Mucosa of descending colon (tissue), 3 donors: ENCODE data around the gene RNF123. TPM values are rescaled to one million over a fixed set of nuclear protein-coding genes. Genes with fewer than 3 reads are reported as not detected.
"Not testable (repeated sequence)": the region's sequence is repeated elsewhere in the genome, so short reads cannot be mapped to it uniquely, and the experiment has no call there.

Experiments used
- ATAC-seq: fragments of 200-7000 bp; cut with Tn5 transposase; one replicate; pipeline ENCODE4 v1.9.1; 2020; ENCODE audit warnings: mild to moderate bottlenecking, moderate library complexity
- DNase-seq, 3 donors: peaks; one replicate each; pipeline ENCODE4 v3.0.0-alpha.2; 2020
- H3K36me3 ChIP-seq: fragments of 200-600 bp; one replicate; pipeline ENCODE4 v1.8.0; 2021; ENCODE audit warnings: low read depth, mild to moderate bottlenecking
- H3K4me1 ChIP-seq: fragments of 200-600 bp; one replicate; pipeline ENCODE4 v1.8.0; 2021; ENCODE audit warnings: low read depth, mild to moderate bottlenecking
- H3K4me3 ChIP-seq: fragments of 200-600 bp; one replicate; pipeline ENCODE4 v1.8.0; 2021; ENCODE audit warnings: mild to moderate bottlenecking
- H3K9me3 ChIP-seq: fragments of 200-600 bp; one replicate; pipeline ENCODE4 v1.8.0; 2021; ENCODE audit warnings: mild to moderate bottlenecking
- CTCF ChIP-seq: fragments of 200-600 bp; IDR thresholded peaks from one replicate; pipeline ENCODE4 v1.8.0; 2022; ENCODE audit warnings: antibody characterized with exemption, mild to moderate bottlenecking
- intact Hi-C, 2 donors: fragments of 100-400 bp; cut with DNase I in 1 of 2; cut with micrococcal nuclease in 1 of 2; formaldehyde crosslinking; loops; one replicate each; pipeline versions ENCODE4 v1.11.0 to v1.11.1; 2022; cut with DNase I, micrococcal nuclease
- total RNA-seq, 3 donors: library from RNA; stranded (reverse); fragmentation: NEBNext Ultra II Directional in 2 of 3; extraction: Animal tissue kit (Norgen Biotek cat#: 25700) in 2 of 3; gene quantifications; one replicate each; pipeline versions ENCODE4 v1.2.1 to v1.2.4, GENCODE V29; 2021 to 2023
- donor health status: DM: no; HTN: no; CAD: no; lungs with moderate emphysema.
- donor health status: DM: no; HTN: no; CAD: no.
- donor health status: DM: no; HTN: yes; CAD: no.

The RNF123 gene
- total RNA-seq, 3 donors from 2014 or later = 45.5 to 58.1 (median 51.0) TPM

GRCh38 chr3:49695350-49696015 lies 6.1 kb downstream of the RNF123 start:
- intact Hi-C loops = not testable (repeated sequence)

DNA sequence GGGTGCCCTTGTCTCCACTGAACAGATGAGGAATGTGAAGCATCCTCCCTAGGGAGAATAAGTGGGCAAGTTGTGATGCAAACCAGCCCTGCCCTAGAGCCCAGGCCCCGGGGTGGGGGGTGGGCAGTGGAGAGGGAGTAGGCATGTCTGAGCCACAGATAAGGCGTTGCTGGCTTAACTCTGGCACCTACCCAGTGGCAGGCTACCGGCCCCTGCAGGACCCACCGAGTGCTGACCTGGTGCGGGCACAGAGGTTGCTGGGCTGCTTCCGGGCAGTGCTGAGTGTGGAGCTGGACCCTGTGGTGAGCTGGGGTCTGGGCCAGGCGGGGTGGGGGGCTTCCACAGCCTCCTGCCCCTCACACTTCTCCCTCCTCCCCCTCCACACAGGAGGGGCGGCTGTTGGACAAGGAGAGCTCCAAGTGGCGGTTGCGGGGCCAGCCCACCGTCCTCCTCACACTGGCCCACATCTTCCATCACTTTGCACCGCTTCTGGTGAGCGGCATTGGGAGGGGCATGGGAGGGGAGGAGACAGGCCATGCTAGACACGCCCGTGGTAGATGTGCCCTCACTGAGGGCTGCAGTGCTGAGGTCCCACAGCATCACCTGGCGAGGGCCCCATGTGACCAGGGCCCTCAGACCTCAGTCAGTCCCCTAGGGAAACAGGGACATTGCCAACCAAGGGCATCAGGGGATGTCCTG lies 10.1 kb downstream of the RNF123 start:
- ATAC-seq = no peak
- no peak for TF ChIP-seq CTCF
- DNase-seq = no peak
- H3K9me3 ChIP-seq = no peaks in the 10 kb centered on the region
- no peak overlapping the region for H3K4me3 ChIP-seq
- H3K4me1 ChIP-seq = no peaks in the 10 kb centered on the region
- intact Hi-C loops = no loop called here
- no peaks in the 10 kb centered on the region for H3K36me3 ChIP-seq

More at GRCh38 chr3:49695350-49696015, 6.1 kb downstream of the RNF123 start:
- DNase-seq = peak in 1 of 3 donors; percentile 2
- not testable (repeated sequence) for H3K4me3 ChIP-seq, H3K36me3 ChIP-seq, H3K9me3 ChIP-seq, ATAC-seq
- peaks cover 11% of the 10 kb centered on the region for H3K4me1 ChIP-seq

DNA sequence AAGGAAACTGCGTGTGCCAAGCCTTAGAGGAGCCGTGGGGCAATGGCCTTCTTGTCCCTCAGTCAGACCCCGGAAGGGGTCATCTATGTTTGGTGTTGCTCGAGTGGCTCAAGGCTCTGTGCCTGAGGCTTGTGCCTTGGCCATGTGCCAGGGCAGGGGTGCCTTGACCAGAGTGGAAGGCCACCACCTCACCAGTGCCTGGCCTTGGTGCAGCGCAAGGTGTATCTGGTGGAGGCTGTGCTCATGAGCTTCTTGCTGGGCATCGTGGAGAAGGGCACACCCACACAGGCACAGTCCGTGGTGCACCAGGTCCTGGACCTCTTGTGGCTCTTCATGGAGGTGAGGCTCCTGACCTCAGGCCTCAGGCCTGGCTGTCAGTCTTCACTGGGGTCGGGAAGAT lies 10.7 kb downstream of the RNF123 start:
- DNase-seq = no peak
- Histone ChIP-seq H3K9me3 (no peaks in the 10 kb centered on the region), H3K4me3 (no peak overlapping the region), H3K36me3 (no peaks in the 10 kb centered on the region), H3K4me1 (no peaks in the 10 kb centered on the region)
- no peak for ATAC-seq
- TF ChIP-seq CTCF = no peak
- intact Hi-C loops = no loop called here

DNA sequence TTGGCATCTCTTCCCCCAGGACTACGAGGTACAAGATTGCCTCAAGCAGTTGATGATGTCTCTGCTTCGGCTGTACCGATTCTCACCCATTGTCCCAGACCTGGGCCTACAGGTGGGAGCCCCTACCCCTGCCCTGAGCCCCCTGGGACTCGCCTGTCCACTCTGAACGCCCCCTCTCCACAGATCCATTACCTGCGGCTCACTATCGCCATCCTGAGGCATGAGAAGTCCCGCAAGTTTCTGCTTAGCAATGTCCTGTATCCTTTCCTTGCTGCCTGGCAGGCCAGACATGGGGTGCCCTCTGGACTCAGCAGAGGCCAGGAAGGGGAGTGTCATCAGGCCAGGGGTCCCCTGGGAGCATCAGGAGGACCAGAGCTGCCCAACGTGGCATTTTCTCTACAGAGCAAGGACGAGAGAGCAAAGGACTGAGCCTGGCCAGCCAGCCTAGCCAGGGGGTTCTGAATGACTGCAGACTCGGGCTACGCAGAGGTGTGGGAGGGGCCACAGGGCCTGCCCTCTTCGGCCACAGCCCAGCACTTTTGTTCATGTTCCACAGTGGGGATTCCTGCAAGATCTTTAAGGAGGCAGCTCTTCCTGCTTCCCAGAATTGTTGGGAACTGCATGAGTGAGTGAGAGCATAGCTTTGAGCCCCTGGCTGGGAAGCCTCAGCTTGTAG lies 11.2 kb downstream of the RNF123 start:
- ATAC-seq = no peak

GRCh38 chr3:49701388-49702077 lies 12.2 kb downstream of the RNF123 start:
- ATAC-seq (no peak), DNase-seq (no peak)
- Histone ChIP-seq H3K4me3 (no peak overlapping the region), H3K36me3 (peaks cover 5% of the 10 kb centered on the region), H3K9me3 (no peaks in the 10 kb centered on the region), H3K4me1 (no peaks in the 10 kb centered on the region)
- intact Hi-C loops = no loop called here
- TF ChIP-seq CTCF = no peak

More for the DNA sequence above, 11.2 kb downstream of the RNF123 start:
- H3K9me3 ChIP-seq = no peaks in the 10 kb centered on the region
- H3K36me3 ChIP-seq = peaks cover 4% of the 10 kb centered on the region
- intact Hi-C loops = no loop called here
- DNase-seq = no peak
- TF ChIP-seq CTCF = no peak
- H3K4me1 ChIP-seq = no peaks in the 10 kb centered on the region
- no peak overlapping the region for H3K4me3 ChIP-seq
